Neural progenitor cell (in vitro differentiated cells): Measurements from ENCODE around the gene TRIM44.

Experiments
- EZH2 ChIP-seq: fragments of 200-600 bp; sonication (generic); IDR thresholded peaks from 2 replicates; pipeline ENCODE4 v1.6.1; 2017; ENCODE audit warnings: antibody characterized with exemption, mild to moderate bottlenecking, moderate library complexity
- TF ChIP-seq, protein P1 (sequence below): fragments of 200-600 bp; sonication (generic); IDR thresholded peaks from 2 replicates; pipeline ENCODE4 v1.5.1; 2017; ENCODE audit warnings: antibody characterized with exemption, mild to moderate bottlenecking

DNA sequence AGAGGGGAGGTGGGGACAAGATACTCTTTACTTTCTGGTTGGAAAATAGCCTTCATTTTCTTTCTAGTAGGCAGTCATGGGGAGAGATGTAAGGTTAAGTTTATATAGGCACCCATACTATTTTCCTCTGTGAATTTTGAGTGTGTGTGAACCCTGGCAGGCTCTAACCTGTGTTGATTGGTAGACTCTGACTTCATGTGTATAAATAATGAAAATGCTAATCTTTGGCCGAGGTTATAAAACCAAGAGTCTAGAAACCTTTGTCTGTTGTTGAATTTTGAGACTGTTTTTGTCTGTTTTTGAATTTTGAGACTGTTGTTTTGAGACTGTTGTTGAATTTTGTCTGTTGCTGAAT lies 14.0 kb downstream of the TRIM44 start:
- no peak for TF ChIP-seq EZH2
- TF ChIP-seq, protein P1, sequence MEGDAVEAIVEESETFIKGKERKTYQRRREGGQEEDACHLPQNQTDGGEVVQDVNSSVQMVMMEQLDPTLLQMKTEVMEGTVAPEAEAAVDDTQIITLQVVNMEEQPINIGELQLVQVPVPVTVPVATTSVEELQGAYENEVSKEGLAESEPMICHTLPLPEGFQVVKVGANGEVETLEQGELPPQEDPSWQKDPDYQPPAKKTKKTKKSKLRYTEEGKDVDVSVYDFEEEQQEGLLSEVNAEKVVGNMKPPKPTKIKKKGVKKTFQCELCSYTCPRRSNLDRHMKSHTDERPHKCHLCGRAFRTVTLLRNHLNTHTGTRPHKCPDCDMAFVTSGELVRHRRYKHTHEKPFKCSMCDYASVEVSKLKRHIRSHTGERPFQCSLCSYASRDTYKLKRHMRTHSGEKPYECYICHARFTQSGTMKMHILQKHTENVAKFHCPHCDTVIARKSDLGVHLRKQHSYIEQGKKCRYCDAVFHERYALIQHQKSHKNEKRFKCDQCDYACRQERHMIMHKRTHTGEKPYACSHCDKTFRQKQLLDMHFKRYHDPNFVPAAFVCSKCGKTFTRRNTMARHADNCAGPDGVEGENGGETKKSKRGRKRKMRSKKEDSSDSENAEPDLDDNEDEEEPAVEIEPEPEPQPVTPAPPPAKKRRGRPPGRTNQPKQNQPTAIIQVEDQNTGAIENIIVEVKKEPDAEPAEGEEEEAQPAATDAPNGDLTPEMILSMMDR, result no peak
